ENCODE results near the gene FERMT2. TPM values are rescaled to one million over a fixed set of nuclear protein-coding genes. Genes with fewer than 3 reads are reported as not detected.

The FERMT2 gene
- total RNA-seq, 1 experiment from 2014 or later = 400 TPM

DNA sequence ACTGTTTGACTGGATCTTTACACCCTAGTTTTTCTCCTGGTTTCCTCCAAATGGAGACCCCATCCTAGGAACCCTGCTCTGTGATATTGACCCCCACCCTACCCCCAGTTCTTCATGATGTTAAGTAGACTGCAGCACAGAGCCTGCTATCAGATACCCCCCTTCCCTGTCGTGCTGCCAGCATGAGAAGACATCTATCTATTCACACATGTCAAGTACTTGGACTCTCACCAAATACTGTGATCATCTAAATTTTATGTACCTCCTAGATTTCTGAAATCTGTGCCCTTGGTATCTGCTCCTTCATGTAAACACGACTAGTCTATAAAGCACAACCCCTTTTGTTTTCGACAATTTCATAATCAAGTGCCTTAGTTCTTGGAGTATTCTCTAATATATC lies 38.9 kb downstream of the FERMT2 start:
- no peak for DNase-seq (ENCODE audit: low spot score)
- in situ Hi-C loops (cut with HindIII; ENCODE audit: low sequenced_read_pairs) = no loop called here

- in situ Hi-C loops (cut with HindIII; ENCODE audit: low sequenced_read_pairs) = no loop called here
- DNase-seq (ENCODE audit: low spot score) = no peak
Observed at GRCh38 chr14:52910572-52910971, 40.3 kb downstream of the FERMT2 start.

GRCh38 chr14:52907949-52908348 lies 42.9 kb downstream of the FERMT2 start:
- in situ Hi-C loops (cut with HindIII; ENCODE audit: low sequenced_read_pairs) = no loop called here
- DNase-seq (ENCODE audit: low spot score) = no peak

- in situ Hi-C loops (cut with HindIII; ENCODE audit: low sequenced_read_pairs) = no loop called here
- DNase-seq (ENCODE audit: low spot score) = no peak
Observed at GRCh38 chr14:52906141-52906601, 44.7 kb downstream of the FERMT2 start.

GRCh38 chr14:52902971-52903619 lies 47.8 kb downstream of the FERMT2 start:
- no peak for DNase-seq (ENCODE audit: low spot score)
- in situ Hi-C loops (cut with HindIII; ENCODE audit: low sequenced_read_pairs) = no loop called here

DNA sequence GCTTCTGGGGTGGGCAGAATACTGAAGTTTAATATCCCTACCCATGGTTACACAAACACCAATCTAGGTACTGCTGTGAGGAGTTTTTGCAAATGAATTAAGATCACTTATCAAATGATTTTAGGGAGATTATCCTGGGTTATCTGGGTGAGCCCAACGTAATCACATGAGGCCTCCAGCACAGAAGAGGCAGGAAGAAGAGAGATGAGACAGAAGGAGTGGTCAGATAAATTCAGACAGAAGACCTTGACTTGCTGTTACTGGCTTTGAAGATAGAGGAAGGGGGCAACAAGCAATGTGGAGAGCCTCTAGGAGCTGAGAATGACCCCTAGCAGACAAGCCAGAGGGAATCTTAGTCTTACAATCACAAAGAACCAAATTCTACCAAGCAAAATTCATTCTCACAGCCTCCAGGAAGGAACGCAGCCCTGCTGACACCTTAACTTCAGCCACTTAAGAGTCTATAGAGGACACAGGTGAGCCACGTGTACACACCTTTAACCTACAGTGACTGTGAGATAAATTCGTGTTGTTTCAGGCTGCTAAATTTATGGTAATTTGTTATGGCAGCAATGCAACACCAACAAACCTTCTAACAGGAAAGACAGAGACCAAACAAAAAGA lies 49.4 kb downstream of the FERMT2 start:
- in situ Hi-C loops (cut with HindIII; ENCODE audit: low sequenced_read_pairs) = no loop called here
- DNase-seq (ENCODE audit: low spot score) = no peak

DNA sequence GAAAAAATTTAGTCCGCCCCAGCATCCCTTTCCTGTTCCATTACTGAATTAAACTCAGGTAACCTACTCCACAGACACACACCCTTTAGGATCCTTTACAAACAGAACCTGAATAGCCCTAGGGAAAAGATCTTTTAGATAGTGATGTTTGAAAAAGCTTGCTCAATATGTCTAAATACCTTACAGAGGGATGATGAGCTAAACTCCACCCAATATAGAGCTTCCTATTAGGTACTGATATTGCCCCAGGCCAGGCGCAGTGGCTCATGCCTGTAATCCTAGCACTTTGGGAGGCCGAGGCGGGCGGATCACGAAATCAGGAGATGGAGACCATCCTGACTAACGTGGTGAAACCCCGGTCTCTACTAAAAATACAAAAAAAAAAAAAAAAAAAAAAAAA lies 50.1 kb downstream of the FERMT2 start:
- DNase-seq (ENCODE audit: low spot score) = no peak
- in situ Hi-C loops (cut with HindIII; ENCODE audit: low sequenced_read_pairs) = no loop called here

GRCh38 chr14:52898496-52898895 lies 52.4 kb downstream of the FERMT2 start:
- in situ Hi-C loops (cut with HindIII; ENCODE audit: low sequenced_read_pairs) = no loop called here
- DNase-seq (ENCODE audit: low spot score) = no peak

DNA sequence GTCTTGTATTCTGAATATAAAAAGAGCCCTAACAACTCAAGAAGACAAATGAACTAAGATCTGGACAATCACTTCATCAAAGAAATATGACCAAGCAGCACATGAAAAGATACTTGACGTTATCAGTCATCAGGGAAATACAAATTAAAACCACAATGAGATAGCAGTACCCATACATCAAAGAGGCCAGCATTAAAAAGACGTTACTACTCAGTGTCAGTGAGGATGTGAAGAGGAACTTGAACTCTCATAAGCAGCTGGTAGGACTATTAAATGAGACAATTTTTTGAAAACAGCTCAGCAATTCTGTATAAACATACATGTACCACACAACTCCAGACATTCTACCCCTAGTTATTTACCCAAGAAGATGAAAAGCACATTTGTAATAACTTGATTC lies 55.9 kb downstream of the FERMT2 start:
- DNase-seq (ENCODE audit: low spot score) = no peak
- in situ Hi-C loops (cut with HindIII; ENCODE audit: low sequenced_read_pairs) = no loop called here

- DNase-seq (ENCODE audit: low spot score) = no peak
- in situ Hi-C loops (cut with HindIII; ENCODE audit: low sequenced_read_pairs) = no loop called here
Observed at GRCh38 chr14:52891800-52892199, 59.0 kb downstream of the FERMT2 start.

- DNase-seq (ENCODE audit: low spot score) = no peak
- in situ Hi-C loops (cut with HindIII; ENCODE audit: low sequenced_read_pairs) = no loop called here
Observed at GRCh38 chr14:52888839-52889838, 61.7 kb downstream of the FERMT2 start.

- in situ Hi-C loops (cut with HindIII; ENCODE audit: low sequenced_read_pairs) = no loop called here
- DNase-seq (ENCODE audit: low spot score) = no peak
Observed at GRCh38 chr14:52888159-52888558, 62.7 kb downstream of the FERMT2 start.

DNA sequence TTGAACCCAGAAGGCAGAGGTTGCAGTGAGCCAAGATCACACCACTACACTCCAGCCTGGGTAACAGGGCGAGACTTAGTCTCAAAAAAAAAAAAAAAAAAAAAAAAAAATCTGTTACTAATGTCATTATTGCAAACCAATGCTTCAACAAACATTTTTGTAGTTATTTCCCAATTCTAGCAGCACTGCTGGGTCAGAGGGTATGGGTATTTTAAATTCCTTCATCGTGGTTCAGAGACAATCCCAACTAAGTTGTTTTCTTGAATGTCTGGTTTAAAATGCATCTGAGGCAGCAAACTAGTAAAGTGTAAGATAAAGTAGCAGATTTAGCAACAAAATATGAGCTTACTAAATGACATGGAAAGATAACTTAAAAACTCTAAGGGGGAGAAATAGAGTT lies 65.6 kb downstream of the FERMT2 start:
- DNase-seq (ENCODE audit: low spot score) = no peak
- in situ Hi-C loops (cut with HindIII; ENCODE audit: low sequenced_read_pairs) = no loop called here

DNA sequence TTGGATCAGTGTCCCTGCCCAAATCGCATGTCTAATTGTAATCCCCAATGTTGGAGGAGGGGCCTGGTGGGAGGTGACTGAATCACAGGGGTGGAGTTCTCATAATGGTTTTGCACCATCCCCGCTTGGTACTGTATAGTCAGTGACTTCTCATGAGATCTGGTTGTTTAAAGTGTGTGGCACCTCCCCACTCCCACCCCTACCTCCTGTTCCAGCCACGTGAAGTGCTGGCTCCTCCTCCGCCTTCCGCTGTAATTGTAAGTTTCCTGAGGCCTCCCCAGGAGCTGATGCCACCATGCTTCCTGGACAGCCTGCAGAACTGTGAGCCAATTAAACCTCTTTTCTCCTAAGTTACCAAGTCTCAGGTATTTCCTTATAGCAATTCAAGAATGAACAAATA lies 67.2 kb downstream of the FERMT2 start:
- in situ Hi-C loops (cut with HindIII; ENCODE audit: low sequenced_read_pairs) = no loop called here
- DNase-seq (ENCODE audit: low spot score) = peak; percentile 19

GRCh38 chr14:52882824-52883223 lies 68.0 kb downstream of the FERMT2 start:
- DNase-seq (ENCODE audit: low spot score) = no peak
- in situ Hi-C loops (cut with HindIII; ENCODE audit: low sequenced_read_pairs) = no loop called here

GRCh38 chr14:52879958-52880357 lies 70.9 kb downstream of the FERMT2 start:
- in situ Hi-C loops (cut with HindIII; ENCODE audit: low sequenced_read_pairs) = no loop called here

GRCh38 chr14:52878946-52879345 lies 71.9 kb downstream of the FERMT2 start:
- DNase-seq (ENCODE audit: low spot score) = no peak
- in situ Hi-C loops (cut with HindIII; ENCODE audit: low sequenced_read_pairs) = no loop called here

More at GRCh38 chr14:52879958-52880357, 70.9 kb downstream of the FERMT2 start:
- DNase-seq (ENCODE audit: low spot score) = no peak

- in situ Hi-C loops (cut with HindIII; ENCODE audit: low sequenced_read_pairs) = no loop called here
Observed at GRCh38 chr14:52878469-52878868, 72.4 kb downstream of the FERMT2 start.

GRCh38 chr14:52877628-52878027 lies 73.2 kb downstream of the FERMT2 start:
- no peak for DNase-seq (ENCODE audit: low spot score)
- in situ Hi-C loops (cut with HindIII; ENCODE audit: low sequenced_read_pairs) = no loop called here

More at GRCh38 chr14:52878469-52878868, 72.4 kb downstream of the FERMT2 start:
- DNase-seq (ENCODE audit: low spot score) = no peak

GRCh38 chr14:52876806-52877205 lies 74.0 kb downstream of the FERMT2 start:
- no peak for DNase-seq (ENCODE audit: low spot score)

More at GRCh38 chr14:52876806-52877205, 74.0 kb downstream of the FERMT2 start:
- in situ Hi-C loops (cut with HindIII; ENCODE audit: low sequenced_read_pairs) = no loop called here
